ENCODE results near the gene SLC24A3. TPM values are rescaled to one million over a fixed set of nuclear protein-coding genes. Genes with fewer than 3 reads are reported as not detected.
A peak's percentile ranks its signal among the peaks of the same experiment; 100 is the strongest.

Gene SLC24A3
- total and polyA plus RNA-seq, 2 experiments from 2014 or later: 0.48 to 1.7 TPM

GRCh38 chr20:19642860-19643259 is 430.4 kb downstream of the SLC24A3 start:
- WGBS (ENCODE audit: low lambda C conversion rate, missing lambda C conversion rate): 87% methylated on average over 4 of the region's 4 CpGs
- Histone ChIP-seq H3K4me1 (ENCODE audit: insufficient read depth) (no peaks in the 10 kb centered on the region), H3K27me3 (no peaks in the 10 kb centered on the region), H3K9me2 (replicated peaks; ENCODE audit: insufficient read depth) (no peaks in the 10 kb centered on the region), H3K4me2 (no peak overlapping the region), H3K27ac (no peak overlapping the region), H3K79me2 (no peaks in the 10 kb centered on the region), H4K20me1 (ENCODE audit: insufficient read depth, poor library complexity, severe bottlenecking) (no peaks in the 10 kb centered on the region), H3K9me3 (ENCODE audit: low read depth) (no peaks in the 10 kb centered on the region), H2AFZ (no peak overlapping the region), H3K4me3 (no peak overlapping the region), H3K36me3 (replicated peaks; ENCODE audit: insufficient read depth, low read depth) (no peaks in the 10 kb centered on the region)
- TF ChIP-seq EZH2 (IDR thresholded peaks at IDR 0.05; ENCODE audit: borderline replicate concordance) (no peak), CTCF (IDR thresholded peaks at IDR 0.05; ENCODE audit: poor library complexity) (no peak)
- DNase-seq (ENCODE audit: low spot score): no peak

- Histone ChIP-seq H3K27me3 (no peaks in the 10 kb centered on the region), H3K4me2 (no peak overlapping the region)
Measured at GRCh38 chr20:19644085-19644484, 431.6 kb downstream of the SLC24A3 start.

GRCh38 chr20:19646963-19647362 is 434.5 kb downstream of the SLC24A3 start:
- TF ChIP-seq EZH2 (IDR thresholded peaks at IDR 0.05; ENCODE audit: borderline replicate concordance): no peak
- no peak for TF ChIP-seq EZH2phosphoT487 (IDR thresholded peaks at IDR 0.05; ENCODE audit: low read depth, severe bottlenecking, unreplicated experiment)

More at GRCh38 chr20:19644085-19644484, 431.6 kb downstream of the SLC24A3 start:
- WGBS (ENCODE audit: low lambda C conversion rate, missing lambda C conversion rate): 59% methylated on average over 9 of the region's 9 CpGs
- Histone ChIP-seq H2AFZ (no peak overlapping the region), H3K9me2 (replicated peaks; ENCODE audit: insufficient read depth) (no peaks in the 10 kb centered on the region), H3K79me2 (no peaks in the 10 kb centered on the region), H3K9me3 (ENCODE audit: low read depth) (no peaks in the 10 kb centered on the region), H4K20me1 (ENCODE audit: insufficient read depth, poor library complexity, severe bottlenecking) (no peaks in the 10 kb centered on the region), H3K27ac (no peak overlapping the region), H3K4me1 (ENCODE audit: insufficient read depth) (no peaks in the 10 kb centered on the region), H3K36me3 (replicated peaks; ENCODE audit: insufficient read depth, low read depth) (no peaks in the 10 kb centered on the region), H3K4me3 (no peak overlapping the region)
- peak; percentile 27 for DNase-seq (ENCODE audit: low spot score)
- TF ChIP-seq EZH2phosphoT487 (IDR thresholded peaks at IDR 0.05; ENCODE audit: low read depth, severe bottlenecking, unreplicated experiment) (no peak), CTCF (IDR thresholded peaks at IDR 0.05; ENCODE audit: poor library complexity) (no peak), EZH2 (IDR thresholded peaks at IDR 0.05; ENCODE audit: borderline replicate concordance) (no peak)

GRCh38 chr20:19648024-19648423 is 435.6 kb downstream of the SLC24A3 start:
- H3K4me1 ChIP-seq (ENCODE audit: insufficient read depth): no peaks in the 10 kb centered on the region
- H3K4me3 ChIP-seq: no peak overlapping the region
- no peaks in the 10 kb centered on the region for H3K27me3 ChIP-seq
- no peak overlapping the region for H2AFZ ChIP-seq
- no peak overlapping the region for H3K4me2 ChIP-seq
- H3K9me3 ChIP-seq (ENCODE audit: low read depth): no peaks in the 10 kb centered on the region
- H3K9me2 ChIP-seq (replicated peaks; ENCODE audit: insufficient read depth): no peaks in the 10 kb centered on the region
- DNase-seq (ENCODE audit: low spot score): no peak
- H3K79me2 ChIP-seq: no peaks in the 10 kb centered on the region
- no peaks in the 10 kb centered on the region for H4K20me1 ChIP-seq (ENCODE audit: insufficient read depth, poor library complexity, severe bottlenecking)
- TF ChIP-seq EZH2phosphoT487 (IDR thresholded peaks at IDR 0.05; ENCODE audit: low read depth, severe bottlenecking, unreplicated experiment) (no peak), EZH2 (IDR thresholded peaks at IDR 0.05; ENCODE audit: borderline replicate concordance) (no peak), CTCF (IDR thresholded peaks at IDR 0.05; ENCODE audit: poor library complexity) (no peak)
- no peak overlapping the region for H3K27ac ChIP-seq
- 86% methylated on average over 2 of the region's 2 CpGs for WGBS (ENCODE audit: low lambda C conversion rate, missing lambda C conversion rate)
- H3K36me3 ChIP-seq (replicated peaks; ENCODE audit: insufficient read depth, low read depth): no peaks in the 10 kb centered on the region

More at GRCh38 chr20:19646963-19647362, 434.5 kb downstream of the SLC24A3 start:
- DNase-seq (ENCODE audit: low spot score): no peak
- no peaks in the 10 kb centered on the region for H3K9me2 ChIP-seq (replicated peaks; ENCODE audit: insufficient read depth)
- H4K20me1 ChIP-seq (ENCODE audit: insufficient read depth, poor library complexity, severe bottlenecking): no peaks in the 10 kb centered on the region
- no peaks in the 10 kb centered on the region for H3K79me2 ChIP-seq
- H3K4me2 ChIP-seq: no peak overlapping the region
- H2AFZ ChIP-seq: no peak overlapping the region
- H3K36me3 ChIP-seq (replicated peaks; ENCODE audit: insufficient read depth, low read depth): no peaks in the 10 kb centered on the region
- H3K27me3 ChIP-seq: no peaks in the 10 kb centered on the region
- 100% methylated on average over 2 of the region's 2 CpGs for WGBS (ENCODE audit: low lambda C conversion rate, missing lambda C conversion rate)
- H3K9me3 ChIP-seq (ENCODE audit: low read depth): no peaks in the 10 kb centered on the region
- no peak overlapping the region for H3K27ac ChIP-seq
- no peak overlapping the region for H3K4me3 ChIP-seq
- no peaks in the 10 kb centered on the region for H3K4me1 ChIP-seq (ENCODE audit: insufficient read depth)
